Measurements from ENCODE around the gene OR4C46.
"Not testable (repeated sequence)": the region's sequence is repeated elsewhere in the genome, so short reads cannot be mapped to it uniquely, and the experiment has no call there.

The OR4C46 gene

DNA sequence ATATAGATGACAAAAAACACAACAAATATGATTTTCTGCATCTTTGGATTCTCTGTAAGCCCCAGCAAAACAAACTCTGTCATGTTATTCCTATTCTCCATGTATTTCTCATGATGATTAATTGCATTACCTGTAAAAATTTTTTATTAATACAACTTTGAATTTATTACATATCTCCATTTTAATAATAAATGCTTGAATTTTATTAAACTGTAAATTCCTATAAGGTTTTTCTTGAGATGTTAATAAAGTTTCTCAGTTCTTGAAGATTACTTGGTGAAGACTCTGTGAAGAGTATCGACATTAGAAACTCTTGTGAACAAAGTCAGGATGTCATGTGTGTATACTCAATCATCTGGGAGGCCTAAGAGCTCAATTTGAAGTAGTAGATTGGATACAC lies at the start of gene OR4C46:
Gene OR4C46 (minus strand): TSS at position 101 of the 400 bp plus-strand sequence. CDS start 0 bp downstream, at position 101.
- DNase-seq (ENCODE audit: low read depth): no peak

DNA sequence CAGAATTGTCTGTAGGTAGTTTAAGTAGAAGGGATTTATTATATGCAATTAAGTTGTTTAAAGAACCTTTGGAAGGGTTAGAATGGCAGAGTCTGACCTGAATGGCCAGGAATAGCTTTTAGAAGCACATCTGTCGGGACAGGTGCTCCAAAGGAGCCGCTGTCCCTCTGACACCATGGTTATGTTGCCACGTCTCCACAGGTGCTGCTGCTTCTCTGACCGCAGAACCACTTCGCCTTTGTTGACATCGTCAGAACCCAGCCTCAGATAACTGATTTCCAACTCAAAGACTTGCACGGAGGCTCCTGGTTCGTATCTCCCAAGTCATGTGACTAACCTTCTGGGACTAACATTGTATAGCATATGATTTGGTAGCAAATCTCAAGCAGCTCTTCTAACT lies 41.8 kb upstream of the OR4C46 start:
- DNase-seq (ENCODE audit: low read depth): not testable (repeated sequence)

- not testable (repeated sequence) for DNase-seq (ENCODE audit: low read depth)
These were observed 42.4 kb downstream of the OR4C46 start for GRCh38 chr11:54561439-54561838.

- no peak for DNase-seq (ENCODE audit: low read depth)
These were observed 44.9 kb downstream of the OR4C46 start for GRCh38 chr11:54558919-54559318.

GRCh38 chr11:54558407-54558806 lies 45.4 kb downstream of the OR4C46 start:
- DNase-seq (ENCODE audit: low read depth): no peak

Measured in stimulated activated CD8-positive, alpha-beta memory T cell treated with anti-CD3 and anti-CD28 coated beads, Interleukin-4, amount 100 ng/mL, for 24 hours (primary cell).